GM12878 (cell line): ENCODE data around the gene SAC3D1. TPM values are rescaled to one million over a fixed set of nuclear protein-coding genes. Genes with fewer than 3 reads are reported as not detected.

Experiments used
- ASH2L ChIP-seq: fragments of 300-600, 200-600 bp; sonication (generic); IDR thresholded peaks from 2 replicates; pipeline ENCODE4 v1.6.1; 2017; ENCODE audit warnings: low read depth, mild to moderate bottlenecking, borderline replicate concordance
- ATF7 ChIP-seq: fragments of 450-650 bp; IDR thresholded peaks from 2 replicates; pipeline ENCODE4 v1.6.1; 2016; ENCODE audit warnings: low read depth, mild to moderate bottlenecking
- BACH1 ChIP-seq: fragments of 450-650 bp; IDR thresholded peaks from 2 replicates; pipeline ENCODE4 v1.6.1; 2017; ENCODE audit warnings: mild to moderate bottlenecking, borderline replicate concordance
- CBFB ChIP-seq: IDR thresholded peaks from 2 replicates; pipeline ENCODE4 v1.6.1; 2016; ENCODE audit warnings: antibody characterized with exemption, low read depth
- CREB1 ChIP-seq: IDR thresholded peaks from 2 replicates; pipeline ENCODE4 v1.6.1; 2012; ENCODE audit warnings: low read depth, mild to moderate bottlenecking, inconsistent platforms
- DPF2 ChIP-seq: fragments of 450-650 bp; IDR thresholded peaks from 2 replicates; pipeline ENCODE4 v1.6.1; 2017; ENCODE audit warnings: mild to moderate bottlenecking
- FOXM1 ChIP-seq: IDR thresholded peaks from 2 replicates; pipeline ENCODE4 v1.6.1; 2012; ENCODE audit warnings: low read depth, mild to moderate bottlenecking, inconsistent platforms, low read length, moderate library complexity
- HDAC6 ChIP-seq: fragments of 200-600 bp; sonication (generic); IDR thresholded peaks from one replicate; pipeline ENCODE4 v1.8.0; 2017; ENCODE audit warnings: antibody characterized with exemption; ENCODE audit not compliant: unreplicated experiment
- IRF5 ChIP-seq: fragments of 450-650 bp; IDR thresholded peaks from 2 replicates; pipeline ENCODE4 v1.6.1; 2017; ENCODE audit warnings: borderline replicate concordance
- KAT2A ChIP-seq: conservative IDR thresholded peaks from 2 replicates; pipeline ENCODE4 v1.6.1; 2011; ENCODE audit warnings: low read depth, low read length; ENCODE audit not compliant: control insufficient read depth
- LARP7 ChIP-seq: fragments of 450-650 bp; IDR thresholded peaks from 2 replicates; pipeline ENCODE4 v1.6.1; 2017; ENCODE audit warnings: mild to moderate bottlenecking
- NBN ChIP-seq: fragments of 450-650 bp; IDR thresholded peaks from 2 replicates; pipeline ENCODE4 v1.6.1; 2016
- NFYA ChIP-seq: IDR thresholded peaks from 2 replicates; pipeline ENCODE4 v1.6.1; 2011; ENCODE audit warnings: low read depth, mild to moderate bottlenecking, low read length, improper control_type of control experiment, borderline replicate concordance
- PAX5 ChIP-seq: IDR thresholded peaks from 2 replicates; pipeline ENCODE4 v1.6.1; 2011; ENCODE audit warnings: low read depth, low read length, borderline replicate concordance
- PAX8 ChIP-seq: fragments of 450-650 bp; IDR thresholded peaks from 2 replicates; pipeline ENCODE4 v1.6.1; 2017; ENCODE audit warnings: mild to moderate bottlenecking, moderate library complexity
- POLR2AphosphoS5 ChIP-seq: IDR thresholded peaks from 2 replicates; pipeline ENCODE4 v1.6.1; 2011; ENCODE audit warnings: mild to moderate bottlenecking, low read length, inconsistent platforms
- RELA ChIP-seq: fragments of 450-650 bp; IDR thresholded peaks from 2 replicates; pipeline ENCODE4 v1.8.0; 2014; ENCODE audit warnings: borderline replicate concordance; ENCODE audit not compliant: partially characterized antibody
- SIN3A ChIP-seq: IDR thresholded peaks from 2 replicates; pipeline ENCODE4 v1.6.1; 2012; ENCODE audit warnings: low read depth, low read length, improper control_type of control experiment
- SMAD1 ChIP-seq: fragments of 450-650 bp; IDR thresholded peaks from 2 replicates; pipeline ENCODE4 v1.6.1; 2018; ENCODE audit warnings: mild to moderate bottlenecking, low read depth; ENCODE audit not compliant: partially characterized antibody
- SMC3 ChIP-seq: IDR thresholded peaks from 2 replicates; pipeline ENCODE4 v1.6.1; 2011; ENCODE audit warnings: low read length, improper control_type of control experiment, borderline replicate concordance
- STAT1 ChIP-seq: fragments of 450-650 bp; conservative IDR thresholded peaks from 2 replicates; pipeline ENCODE4 v1.6.1; 2014; ENCODE audit warnings: antibody characterized with exemption, mild to moderate bottlenecking
- ZBTB33 ChIP-seq: fragments of 450-650 bp; IDR thresholded peaks from 2 replicates; pipeline ENCODE4 v1.6.1; 2017; ENCODE audit warnings: mild to moderate bottlenecking
- ZNF384 ChIP-seq: IDR thresholded peaks from 2 replicates; pipeline ENCODE4 v1.6.1; 2012; ENCODE audit warnings: low read depth, mild to moderate bottlenecking, low read length, improper control_type of control experiment, borderline replicate concordance
- ZNF622 ChIP-seq: fragments of 450-650 bp; IDR thresholded peaks from 2 replicates; pipeline ENCODE4 v1.6.1; 2017; ENCODE audit warnings: mild to moderate bottlenecking, inconsistent platforms
- polyA plus RNA-seq, 11 experiments: library from polyadenylated mRNA; depleted of rRNA in 4 of 11; unstranded in 6 of 11; stranded (reverse) in 5 of 11; fragments of >200 nt; fragmentation: Nextera tagmentation in 4 of 11; fragmentation: Illumina TruSeq in 1 of 11; extraction: Ambion mirVana in 4 of 11; extraction: Trizol in 1 of 11; gene quantifications; 1 replicate in 1 of 11; 2 replicates in 10 of 11; pipeline versions ENCODE4 v1.2.1 to v1.2.3, GENCODE V29; 2011 to 2016; ENCODE audit warnings: inconsistent platforms in 2 of 11, missing spikeins in 2 of 11, low read depth in 1 of 11
- total RNA-seq, 4 experiments: library from RNA; depleted of rRNA in 3 of 4; stranded (reverse); fragments of >200 nt in 3 of 4; fragmentation: Illumina TruSeq in 1 of 4; extraction: Trizol in 1 of 4; gene quantifications; 2 replicates each; pipeline versions ENCODE4 v1.2.1 to v1.2.3, GENCODE V29; 2013 to 2021
- TF ChIP-seq, protein P1 (sequence below): fragments of 450-650 bp; IDR thresholded peaks from 2 replicates; pipeline ENCODE4 v1.6.1; 2018; ENCODE audit warnings: mild to moderate bottlenecking, low read depth, moderate library complexity; ENCODE audit not compliant: partially characterized antibody

Gene SAC3D1
- total and polyA plus RNA-seq, 10 of the 15 experiments (the other 5 are each of a cell fraction or from before 2014, with no cell fraction given), result 0.16 to 44.6 (median 12.1) TPM

- TF ChIP-seq KAT2A (no peak), PAX5 (0 out of 2 replicates have a peak, but pooled peaks have one; percentile 7), ZNF384 (no peak), ASH2L (no peak), ZBTB33 (no peak), SMAD1 (no peak), LARP7 (peak; percentile 96; the same call in 1 of the 2 replicates), BACH1 (peak; percentile 50; the same call in 1 of the 2 replicates), ATF7 (peak; percentile 22; the same call in 1 of the 2 replicates), SMC3 (no peak), RELA (no peak), IRF5 (no peak; the same call in 1 of the 2 replicates), POLR2AphosphoS5 (no peak), CBFB (peak; percentile 80), CREB1 (peak; percentile 46; the same call in 1 of the 2 replicates), PAX8 (no peak), STAT1 (0 out of 2 replicates have a peak, but pooled peaks have one; percentile 38), SIN3A (no peak), HDAC6 (peak; percentile 35), FOXM1 (no peak), NBN (no peak), ZNF622 (no peak), NFYA (no peak), DPF2 (peak; percentile 85)
- TF ChIP-seq, protein P1, sequence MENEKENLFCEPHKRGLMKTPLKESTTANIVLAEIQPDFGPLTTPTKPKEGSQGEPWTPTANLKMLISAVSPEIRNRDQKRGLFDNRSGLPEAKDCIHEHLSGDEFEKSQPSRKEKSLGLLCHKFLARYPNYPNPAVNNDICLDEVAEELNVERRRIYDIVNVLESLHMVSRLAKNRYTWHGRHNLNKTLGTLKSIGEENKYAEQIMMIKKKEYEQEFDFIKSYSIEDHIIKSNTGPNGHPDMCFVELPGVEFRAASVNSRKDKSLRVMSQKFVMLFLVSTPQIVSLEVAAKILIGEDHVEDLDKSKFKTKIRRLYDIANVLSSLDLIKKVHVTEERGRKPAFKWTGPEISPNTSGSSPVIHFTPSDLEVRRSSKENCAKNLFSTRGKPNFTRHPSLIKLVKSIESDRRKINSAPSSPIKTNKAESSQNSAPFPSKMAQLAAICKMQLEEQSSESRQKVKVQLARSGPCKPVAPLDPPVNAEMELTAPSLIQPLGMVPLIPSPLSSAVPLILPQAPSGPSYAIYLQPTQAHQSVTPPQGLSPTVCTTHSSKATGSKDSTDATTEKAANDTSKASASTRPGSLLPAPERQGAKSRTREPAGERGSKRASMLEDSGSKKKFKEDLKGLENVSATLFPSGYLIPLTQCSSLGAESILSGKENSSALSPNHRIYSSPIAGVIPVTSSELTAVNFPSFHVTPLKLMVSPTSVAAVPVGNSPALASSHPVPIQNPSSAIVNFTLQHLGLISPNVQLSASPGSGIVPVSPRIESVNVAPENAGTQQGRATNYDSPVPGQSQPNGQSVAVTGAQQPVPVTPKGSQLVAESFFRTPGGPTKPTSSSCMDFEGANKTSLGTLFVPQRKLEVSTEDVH, result no peak
Observed at GRCh38 chr11:65040847-65041622, at the start of gene SAC3D1 (continued).
